HCT116 (cell line): ENCODE results near the gene CTNND1.

Experiments
- EZH2 ChIP-seq: fragments of 200-600 bp; sonication (generic); IDR thresholded peaks from 2 replicates; pipeline ENCODE4 v1.6.1; 2017; ENCODE audit warnings: antibody characterized with exemption, mixed run types
- JUND ChIP-seq: IDR thresholded peaks from 2 replicates; pipeline ENCODE4 v1.6.1; 2012
- POLR2A ChIP-seq: IDR thresholded peaks from 2 replicates; pipeline ENCODE4 v1.7.0; 2011; ENCODE audit warnings: borderline replicate concordance; ENCODE audit not compliant: insufficient read depth, insufficient read length; ENCODE audit errors: extremely low read depth
- SP1 ChIP-seq: IDR thresholded peaks from 2 replicates; pipeline ENCODE4 v1.6.1; 2012; ENCODE audit warnings: low read depth
- TF ChIP-seq, protein P1 (sequence below), 3 experiments: fragments of 200-600 bp in 1 of 3; sonication (generic) in 1 of 3; IDR thresholded peaks in 2 of 3; conservative IDR thresholded peaks in 1 of 3; 2 replicates each; pipeline ENCODE4 v1.5.1; 2012 to 2017; ENCODE audit warnings: low read depth in 2 of 3, low read length in 2 of 3, antibody characterized with exemption in 1 of 3, borderline replicate concordance in 1 of 3, control low read depth in 1 of 3, mild to moderate bottlenecking in 1 of 3, mixed read lengths in 1 of 3, mixed run types in 1 of 3, moderate library complexity in 1 of 3; ENCODE audit not compliant: insufficient read depth in 1 of 3
- TF ChIP-seq, protein P2 (sequence below): IDR thresholded peaks from 2 replicates; pipeline ENCODE4 v1.6.1; 2012; ENCODE audit warnings: low read depth
- TF ChIP-seq, protein P3 (sequence below): IDR thresholded peaks from 2 replicates; pipeline ENCODE4 v1.6.1; 2012

- TF ChIP-seq, protein P1, sequence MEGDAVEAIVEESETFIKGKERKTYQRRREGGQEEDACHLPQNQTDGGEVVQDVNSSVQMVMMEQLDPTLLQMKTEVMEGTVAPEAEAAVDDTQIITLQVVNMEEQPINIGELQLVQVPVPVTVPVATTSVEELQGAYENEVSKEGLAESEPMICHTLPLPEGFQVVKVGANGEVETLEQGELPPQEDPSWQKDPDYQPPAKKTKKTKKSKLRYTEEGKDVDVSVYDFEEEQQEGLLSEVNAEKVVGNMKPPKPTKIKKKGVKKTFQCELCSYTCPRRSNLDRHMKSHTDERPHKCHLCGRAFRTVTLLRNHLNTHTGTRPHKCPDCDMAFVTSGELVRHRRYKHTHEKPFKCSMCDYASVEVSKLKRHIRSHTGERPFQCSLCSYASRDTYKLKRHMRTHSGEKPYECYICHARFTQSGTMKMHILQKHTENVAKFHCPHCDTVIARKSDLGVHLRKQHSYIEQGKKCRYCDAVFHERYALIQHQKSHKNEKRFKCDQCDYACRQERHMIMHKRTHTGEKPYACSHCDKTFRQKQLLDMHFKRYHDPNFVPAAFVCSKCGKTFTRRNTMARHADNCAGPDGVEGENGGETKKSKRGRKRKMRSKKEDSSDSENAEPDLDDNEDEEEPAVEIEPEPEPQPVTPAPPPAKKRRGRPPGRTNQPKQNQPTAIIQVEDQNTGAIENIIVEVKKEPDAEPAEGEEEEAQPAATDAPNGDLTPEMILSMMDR (IDR thresholded peaks at IDR 0.05 in 2 of 3, conservative IDR thresholded peaks at IDR 0.05 in 1 of 3; ENCODE audit: borderline replicate concordance in 1 of 3, insufficient read depth in 1 of 3, low read depth in 2 of 3, low read length in 2 of 3): no peak
- TF ChIP-seq SP1 (no peak), EZH2 (no peak), POLR2A (no peak), JUND (no peak)
- TF ChIP-seq, protein P2, sequence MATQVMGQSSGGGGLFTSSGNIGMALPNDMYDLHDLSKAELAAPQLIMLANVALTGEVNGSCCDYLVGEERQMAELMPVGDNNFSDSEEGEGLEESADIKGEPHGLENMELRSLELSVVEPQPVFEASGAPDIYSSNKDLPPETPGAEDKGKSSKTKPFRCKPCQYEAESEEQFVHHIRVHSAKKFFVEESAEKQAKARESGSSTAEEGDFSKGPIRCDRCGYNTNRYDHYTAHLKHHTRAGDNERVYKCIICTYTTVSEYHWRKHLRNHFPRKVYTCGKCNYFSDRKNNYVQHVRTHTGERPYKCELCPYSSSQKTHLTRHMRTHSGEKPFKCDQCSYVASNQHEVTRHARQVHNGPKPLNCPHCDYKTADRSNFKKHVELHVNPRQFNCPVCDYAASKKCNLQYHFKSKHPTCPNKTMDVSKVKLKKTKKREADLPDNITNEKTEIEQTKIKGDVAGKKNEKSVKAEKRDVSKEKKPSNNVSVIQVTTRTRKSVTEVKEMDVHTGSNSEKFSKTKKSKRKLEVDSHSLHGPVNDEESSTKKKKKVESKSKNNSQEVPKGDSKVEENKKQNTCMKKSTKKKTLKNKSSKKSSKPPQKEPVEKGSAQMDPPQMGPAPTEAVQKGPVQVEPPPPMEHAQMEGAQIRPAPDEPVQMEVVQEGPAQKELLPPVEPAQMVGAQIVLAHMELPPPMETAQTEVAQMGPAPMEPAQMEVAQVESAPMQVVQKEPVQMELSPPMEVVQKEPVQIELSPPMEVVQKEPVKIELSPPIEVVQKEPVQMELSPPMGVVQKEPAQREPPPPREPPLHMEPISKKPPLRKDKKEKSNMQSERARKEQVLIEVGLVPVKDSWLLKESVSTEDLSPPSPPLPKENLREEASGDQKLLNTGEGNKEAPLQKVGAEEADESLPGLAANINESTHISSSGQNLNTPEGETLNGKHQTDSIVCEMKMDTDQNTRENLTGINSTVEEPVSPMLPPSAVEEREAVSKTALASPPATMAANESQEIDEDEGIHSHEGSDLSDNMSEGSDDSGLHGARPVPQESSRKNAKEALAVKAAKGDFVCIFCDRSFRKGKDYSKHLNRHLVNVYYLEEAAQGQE: no peak
- TF ChIP-seq, protein P3, sequence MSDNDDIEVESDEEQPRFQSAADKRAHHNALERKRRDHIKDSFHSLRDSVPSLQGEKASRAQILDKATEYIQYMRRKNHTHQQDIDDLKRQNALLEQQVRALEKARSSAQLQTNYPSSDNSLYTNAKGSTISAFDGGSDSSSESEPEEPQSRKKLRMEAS: no peak
These were observed 57.8 kb downstream of the CTNND1 start for GRCh38 chr11:57819252-57819979.
